Measurements from ENCODE around the gene TXNL1. TPM values are rescaled to one million over a fixed set of nuclear protein-coding genes. Genes with fewer than 3 reads are reported as not detected.

Gene TXNL1
- total and polyA plus RNA-seq, 11 donors = 68.0 to 100 (median 77.1) TPM

DNA sequence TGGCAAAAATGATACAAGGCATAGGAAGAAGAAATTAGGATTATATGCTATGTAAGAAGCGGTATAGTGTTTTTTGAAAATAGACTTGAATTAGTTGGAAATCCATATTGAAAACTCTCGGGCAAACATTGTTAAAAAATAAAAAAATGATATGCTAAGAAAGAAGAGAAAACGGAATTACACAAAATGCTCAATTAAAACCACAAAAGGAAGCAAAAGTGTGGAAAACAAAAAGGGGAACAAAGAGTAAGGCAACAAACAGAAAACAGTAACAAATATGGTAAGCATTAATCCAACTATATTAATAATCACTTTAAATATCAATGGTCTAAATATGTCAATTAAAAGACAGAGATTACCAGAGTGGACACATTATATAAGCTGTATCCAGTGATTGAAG lies 58.4 kb downstream of the TXNL1 start:
- TF ChIP-seq, protein P1, sequence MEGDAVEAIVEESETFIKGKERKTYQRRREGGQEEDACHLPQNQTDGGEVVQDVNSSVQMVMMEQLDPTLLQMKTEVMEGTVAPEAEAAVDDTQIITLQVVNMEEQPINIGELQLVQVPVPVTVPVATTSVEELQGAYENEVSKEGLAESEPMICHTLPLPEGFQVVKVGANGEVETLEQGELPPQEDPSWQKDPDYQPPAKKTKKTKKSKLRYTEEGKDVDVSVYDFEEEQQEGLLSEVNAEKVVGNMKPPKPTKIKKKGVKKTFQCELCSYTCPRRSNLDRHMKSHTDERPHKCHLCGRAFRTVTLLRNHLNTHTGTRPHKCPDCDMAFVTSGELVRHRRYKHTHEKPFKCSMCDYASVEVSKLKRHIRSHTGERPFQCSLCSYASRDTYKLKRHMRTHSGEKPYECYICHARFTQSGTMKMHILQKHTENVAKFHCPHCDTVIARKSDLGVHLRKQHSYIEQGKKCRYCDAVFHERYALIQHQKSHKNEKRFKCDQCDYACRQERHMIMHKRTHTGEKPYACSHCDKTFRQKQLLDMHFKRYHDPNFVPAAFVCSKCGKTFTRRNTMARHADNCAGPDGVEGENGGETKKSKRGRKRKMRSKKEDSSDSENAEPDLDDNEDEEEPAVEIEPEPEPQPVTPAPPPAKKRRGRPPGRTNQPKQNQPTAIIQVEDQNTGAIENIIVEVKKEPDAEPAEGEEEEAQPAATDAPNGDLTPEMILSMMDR (IDR thresholded peaks at IDR 0.05) = no peak
- TF ChIP-seq POLR2A (IDR thresholded peaks at IDR 0.05) = no peak
- 59 to 78% (median 74%) methylated on average over 3 of the region's 3 CpGs for WGBS, 4 donors
- no peak for DNase-seq
- Histone ChIP-seq H3K4me3 (no peak overlapping the region), H3K9me3 (peaks cover 0 to 34% (median 0%) of the 10 kb centered on the region in 12 donors), H3K4me1 (peaks cover 9 to 23% (median 16%) of the 10 kb centered on the region in 12 donors), H3K27ac (no peak overlapping the region), H3K36me3 (no peaks in the 10 kb centered on the region), H3K27me3 (no peaks in the 10 kb centered on the region)
- intact Hi-C loops (cut with DNase I) = no loop called here
- ATAC-seq = no peak

DNA sequence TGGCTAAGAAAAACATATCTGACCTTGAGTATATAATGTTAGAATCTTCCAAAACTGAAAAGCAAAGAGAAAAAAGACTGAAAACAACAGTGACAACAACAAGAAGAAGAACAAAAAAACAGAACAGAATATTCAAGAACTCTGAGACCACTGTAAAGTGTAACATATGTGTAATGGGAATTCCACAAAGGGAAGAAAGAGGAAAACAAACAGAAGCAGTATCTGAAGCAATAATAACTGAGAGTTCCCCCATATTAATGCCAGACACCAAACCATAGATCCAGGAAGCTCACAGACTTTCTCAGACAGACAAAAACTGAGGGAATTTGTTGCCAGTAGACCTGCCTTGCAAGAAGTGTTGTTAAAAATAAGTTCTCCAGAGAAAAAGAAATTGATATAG lies 58.9 kb downstream of the TXNL1 start:
- peaks cover 0 to 34% (median 0%) of the 10 kb centered on the region in 12 donors for H3K9me3 ChIP-seq
- H3K27ac ChIP-seq = no peak overlapping the region
- H3K4me1 ChIP-seq = peaks cover 10 to 29% (median 22%) of the 10 kb centered on the region in 12 donors
- intact Hi-C loops (cut with DNase I) = loop anchor here (5.0 to 10.0 kb wide), 18 partner anchors 125 to 1895 kb away; partner anchors contain the start of gene TCF4 (in 4 of the 10)
- no peaks in the 10 kb centered on the region for H3K36me3 ChIP-seq
- ATAC-seq (no peak), DNase-seq (no peak)
- TF ChIP-seq POLR2A (IDR thresholded peaks at IDR 0.05) = no peak
- TF ChIP-seq, protein P1 (IDR thresholded peaks at IDR 0.05) = no peak
- no peak overlapping the region for H3K4me3 ChIP-seq
- no peaks in the 10 kb centered on the region for H3K27me3 ChIP-seq

DNA sequence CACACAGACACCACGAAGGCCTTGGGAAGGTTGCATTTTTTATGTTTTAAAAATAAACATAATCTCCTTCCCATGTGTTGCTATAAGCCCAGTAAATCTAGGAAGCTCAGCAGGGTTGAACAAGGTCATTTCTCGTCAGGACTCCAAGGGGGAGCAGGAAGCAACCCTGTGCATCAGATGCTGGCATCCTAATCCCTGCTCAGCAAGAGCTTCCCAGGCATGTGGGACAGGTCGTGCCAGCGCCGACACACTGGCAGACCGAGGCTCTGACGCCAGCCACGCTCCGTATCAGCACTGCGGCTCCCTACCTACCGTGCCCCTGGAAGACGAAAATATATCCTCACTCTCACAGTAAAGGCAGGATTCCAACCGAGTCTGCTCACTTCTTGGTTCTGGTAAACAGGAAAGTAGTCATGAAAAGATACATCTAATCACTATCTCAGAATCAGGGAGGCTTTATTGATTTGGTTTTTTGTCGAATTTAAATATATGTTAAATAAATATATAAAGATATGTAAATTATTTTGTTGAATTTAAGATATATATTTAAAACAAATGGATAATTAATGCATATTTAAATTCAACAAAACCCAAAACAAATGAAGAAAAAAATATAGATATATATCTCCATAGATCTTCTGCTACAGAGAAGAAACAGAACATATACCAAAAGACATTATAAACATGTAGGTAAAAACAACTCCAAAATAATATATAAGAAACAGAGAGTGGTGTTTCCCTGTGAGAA lies 61.4 kb downstream of the TXNL1 start:
- H3K36me3 ChIP-seq = no peaks in the 10 kb centered on the region
- H3K4me1 ChIP-seq = peaks cover 10 to 38% (median 27%) of the 10 kb centered on the region in 12 donors
- WGBS, 4 donors = 15 to 36% (median 22%) methylated on average over 14 of the region's 14 CpGs
- peak overlapping the region in 3 of 12 donors; percentile 7 to 22 (median 19) for H3K4me3 ChIP-seq
- H3K27me3 ChIP-seq = no peaks in the 10 kb centered on the region
- DNase-seq = peak; percentile 38 to 90 (median 70)
- ATAC-seq = peak; percentile 88 to 98 (median 94)
- H3K9me3 ChIP-seq = peaks cover 0 to 27% (median 0%) of the 10 kb centered on the region in 12 donors
- no peak for TF ChIP-seq POLR2A (IDR thresholded peaks at IDR 0.05)
- TF ChIP-seq, protein P1 (IDR thresholded peaks at IDR 0.05) = no peak
- peak overlapping the region in 8 of 12 donors; percentile 18 to 84 (median 74) for H3K27ac ChIP-seq
- intact Hi-C loops (cut with DNase I) = loop anchor here (2.0 to 10.0 kb wide), 22 partner anchors 122 to 1892 kb away; partner anchors contain the start of gene TCF4 (in 4 of the 10)

All from heart left ventricle (tissue), 16 donors.